HG03521 (cell line): ENCODE results near the gene GARIN5A.

ENCODE experiments used
- ATAC-seq: cut with Tn5 transposase; IDR thresholded peaks from one replicate; pipeline ENCODE4 v1.9.1; 2021; ENCODE audit warnings: mild to moderate bottlenecking, moderate library complexity; ENCODE audit not compliant: unreplicated experiment

The GARIN5A gene

DNA sequence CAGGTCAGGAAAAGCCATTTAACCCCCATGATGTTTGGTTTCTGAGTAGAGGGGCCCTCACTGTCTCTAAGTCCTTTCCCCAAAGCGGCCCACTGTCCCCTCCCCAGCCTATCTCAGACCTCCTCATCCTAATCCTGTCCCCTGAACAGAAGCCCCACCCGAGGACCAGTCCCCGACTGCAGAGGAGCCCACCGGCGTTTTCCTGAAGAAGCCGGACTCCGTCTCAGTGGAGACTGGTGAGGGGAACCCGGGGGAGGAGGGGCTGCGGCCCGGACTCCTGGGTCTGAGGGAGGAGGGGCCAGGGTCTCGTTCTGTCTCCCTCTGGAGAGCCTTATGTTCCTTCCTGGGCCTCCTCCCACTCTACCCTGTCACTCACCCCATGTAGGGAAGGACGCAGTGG, 41.0 kb downstream of the GARIN5A start:
- no peak for ATAC-seq

DNA sequence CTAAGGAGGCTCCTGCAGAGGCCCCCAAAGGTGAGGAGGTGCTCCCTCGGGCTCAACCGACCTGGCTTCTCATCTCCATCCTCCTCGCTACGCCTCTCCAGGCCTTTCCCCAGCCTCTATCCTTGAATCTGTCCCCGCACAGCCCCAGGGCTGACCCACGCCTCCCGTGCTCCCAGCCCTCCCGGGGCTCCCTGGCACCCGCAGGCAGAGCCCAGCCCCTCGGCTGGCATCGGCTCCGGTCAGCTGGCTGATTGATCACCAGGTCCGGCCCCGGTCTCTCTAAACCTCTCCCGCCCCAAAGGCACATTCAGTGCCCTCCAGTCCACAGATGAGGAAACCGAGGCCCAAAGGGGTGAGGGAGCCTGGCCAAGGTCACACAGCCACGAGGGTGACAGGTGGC, 41.4 kb downstream of the GARIN5A start:
- no peak for ATAC-seq

DNA sequence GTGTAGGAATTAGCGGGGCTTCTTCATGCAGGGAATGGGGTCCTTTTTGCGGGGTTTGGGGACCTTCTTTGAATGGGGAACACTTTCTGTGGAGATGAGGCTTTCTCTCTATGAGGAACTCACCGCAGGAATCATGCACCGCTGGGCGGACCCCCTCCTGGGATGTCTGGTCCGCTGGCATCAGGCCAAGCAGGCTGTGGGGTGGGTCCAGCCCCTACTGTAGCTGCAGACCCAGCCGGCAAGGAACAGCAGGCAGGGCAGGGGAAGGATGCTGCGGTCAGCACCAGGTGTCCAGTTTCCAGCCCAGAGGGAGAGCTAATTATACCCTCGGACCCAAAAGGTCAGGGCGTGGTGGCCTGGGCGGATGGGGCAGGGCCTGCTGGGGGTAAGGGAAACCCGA, 42.1 kb downstream of the GARIN5A start:
- ATAC-seq: no peak

DNA sequence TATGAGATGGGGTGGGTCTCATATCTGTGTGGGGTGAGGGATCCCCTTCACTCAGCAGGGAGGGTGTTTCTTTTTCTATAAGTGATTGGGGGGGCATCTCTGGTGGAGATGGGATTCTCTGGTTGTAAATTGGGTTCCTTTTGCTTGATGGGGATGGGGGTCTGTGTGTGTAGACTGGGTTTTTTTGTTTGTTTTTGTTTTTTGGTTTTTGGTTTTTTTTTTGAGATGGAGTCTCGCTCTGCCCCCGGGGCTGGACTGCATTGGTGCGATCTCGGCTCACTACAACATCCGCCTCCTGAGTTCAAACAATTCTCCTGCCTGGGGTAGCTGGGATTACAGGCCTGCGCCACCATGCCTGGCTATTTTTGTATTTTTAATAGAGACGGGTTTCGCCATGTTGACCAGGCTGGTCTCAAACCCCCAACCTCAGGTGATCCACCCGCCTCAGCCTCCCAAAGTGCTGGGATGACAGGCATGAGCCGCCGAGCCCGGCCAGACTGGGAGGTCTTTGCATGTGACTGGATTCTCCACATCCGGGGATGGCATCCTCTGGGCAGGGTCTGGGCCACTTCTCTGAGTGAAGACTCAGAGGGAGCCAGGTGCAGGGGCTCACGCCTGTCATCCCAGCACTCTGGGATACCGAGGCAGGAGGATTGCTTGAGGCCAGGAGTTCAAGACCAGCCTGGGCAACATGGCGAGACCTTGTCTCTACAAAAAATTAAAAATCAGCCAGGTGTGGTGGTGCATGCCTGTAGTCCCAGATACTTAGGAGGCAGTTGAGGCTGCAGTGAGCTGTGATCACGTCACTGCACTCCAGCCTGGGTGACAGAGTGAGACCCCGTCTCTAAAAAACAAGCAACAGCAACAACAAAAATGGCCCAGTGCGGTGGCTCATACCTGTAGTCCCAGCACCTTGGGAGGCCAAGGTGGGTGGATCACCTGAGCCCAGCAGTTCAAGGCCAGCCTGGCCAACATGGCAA, 43.2 kb downstream of the GARIN5A start:
- no peak for ATAC-seq

DNA sequence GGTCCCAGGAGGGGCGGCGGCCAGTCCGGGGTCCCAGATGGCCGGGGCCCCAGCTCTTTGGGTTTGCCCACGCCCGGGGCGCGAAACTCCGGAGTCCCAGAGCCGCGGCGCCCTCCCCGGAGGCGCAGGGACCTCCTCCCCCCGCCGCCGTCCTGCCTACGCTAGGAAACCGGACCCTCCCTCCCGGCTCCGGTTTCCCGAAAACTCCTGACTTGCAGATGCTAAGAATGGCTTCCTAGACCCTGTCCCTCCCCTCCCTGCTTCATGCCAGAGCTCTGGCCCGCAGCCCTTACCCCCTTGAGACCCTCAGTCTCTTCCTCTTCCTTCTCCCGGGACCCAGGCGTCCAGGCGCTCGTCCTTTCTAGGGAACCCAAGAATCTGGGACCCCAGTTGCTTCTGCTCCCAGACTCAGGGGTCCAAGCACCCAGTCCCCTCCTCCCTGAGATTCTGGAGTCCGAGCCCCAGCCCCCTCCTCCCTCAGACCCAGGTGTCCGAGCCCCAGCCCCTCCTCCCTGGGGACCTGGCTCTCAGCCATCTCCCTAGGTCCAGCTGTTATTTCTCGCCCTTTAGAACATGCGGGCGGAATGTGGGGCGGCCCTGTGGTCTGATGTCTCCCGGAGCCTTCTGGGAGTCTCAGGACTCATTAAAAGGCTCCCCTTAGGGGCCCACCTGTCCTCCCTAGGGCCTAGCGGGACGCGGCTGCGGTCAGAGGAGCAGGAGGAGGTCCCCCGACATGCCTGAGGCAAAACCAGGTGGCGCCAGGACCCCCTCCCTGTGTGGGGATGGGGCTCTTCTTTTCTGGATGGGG, 44.2 kb downstream of the GARIN5A start, which contains the start of gene MYBPC2:
TSS of gene MYBPC2 (plus strand) at position 672 of the 808 bp plus-strand sequence. CDS start at position 734, 62 bp downstream.
- ATAC-seq: no peak

DNA sequence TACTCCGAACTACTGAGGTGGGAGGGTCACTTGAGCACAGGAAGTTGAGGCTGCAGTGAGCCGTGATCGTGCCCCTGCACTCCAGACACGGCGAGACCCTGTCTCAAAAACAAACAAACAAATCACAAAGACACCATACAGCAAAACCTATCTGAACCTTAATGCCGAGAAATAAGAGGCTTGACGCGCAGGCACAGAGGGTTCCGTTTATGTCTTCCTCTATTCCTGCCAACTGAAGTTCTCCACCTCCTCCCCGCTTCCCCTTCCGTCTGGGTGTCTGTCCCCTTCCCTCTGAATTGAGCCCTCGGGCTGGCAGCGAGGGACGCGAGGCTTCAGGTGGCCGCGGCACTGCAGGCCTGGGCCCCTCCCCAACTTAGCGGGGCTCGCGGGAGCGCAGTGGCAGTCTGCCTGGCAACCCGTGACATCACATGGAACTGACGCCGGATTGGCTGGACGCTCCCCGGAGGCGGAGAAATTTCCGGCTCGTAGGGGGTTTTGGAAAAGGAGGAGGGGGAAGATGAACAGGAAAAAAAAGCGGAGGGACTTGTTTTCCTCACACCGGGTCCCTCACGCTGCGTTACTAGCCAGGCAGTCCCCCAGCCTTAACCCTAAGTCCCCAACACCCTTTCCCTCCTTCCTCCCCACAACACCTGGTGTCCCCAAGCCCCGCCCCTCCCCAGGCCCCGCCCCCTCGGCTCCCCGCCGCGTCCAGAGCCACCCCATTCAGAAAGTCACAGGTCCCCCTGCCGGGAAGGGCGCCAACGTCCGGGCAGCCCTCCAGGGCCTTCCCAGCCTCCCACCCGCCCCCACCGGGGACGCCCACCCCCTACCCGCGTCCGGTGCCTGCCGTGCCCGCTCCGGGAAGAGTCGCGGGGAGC, 45.1 kb downstream of the GARIN5A start:
- peak; percentile 73 for ATAC-seq

DNA sequence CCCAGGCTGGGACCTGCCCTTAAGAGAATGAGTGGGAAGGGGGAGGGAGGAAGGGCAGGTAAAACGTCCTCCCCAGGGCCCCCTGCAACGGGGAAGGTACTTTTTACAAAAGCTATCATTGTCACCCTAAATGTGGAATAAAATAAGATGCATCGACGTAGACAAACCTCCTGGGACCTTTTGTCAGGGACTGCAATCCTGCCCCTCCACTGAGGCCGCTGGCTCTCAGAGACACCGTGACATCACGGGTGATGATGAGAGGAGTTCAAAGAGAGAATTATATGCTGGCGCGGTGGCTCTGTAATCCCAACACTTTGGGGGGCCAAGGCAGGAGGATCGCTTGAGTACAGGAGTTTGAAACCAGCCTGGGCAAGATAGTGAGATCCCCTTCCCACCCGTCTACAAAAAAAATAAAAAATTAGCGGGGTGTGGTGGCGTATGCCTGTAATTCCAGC, 45.7 kb downstream of the GARIN5A start:
- no peak for ATAC-seq

DNA sequence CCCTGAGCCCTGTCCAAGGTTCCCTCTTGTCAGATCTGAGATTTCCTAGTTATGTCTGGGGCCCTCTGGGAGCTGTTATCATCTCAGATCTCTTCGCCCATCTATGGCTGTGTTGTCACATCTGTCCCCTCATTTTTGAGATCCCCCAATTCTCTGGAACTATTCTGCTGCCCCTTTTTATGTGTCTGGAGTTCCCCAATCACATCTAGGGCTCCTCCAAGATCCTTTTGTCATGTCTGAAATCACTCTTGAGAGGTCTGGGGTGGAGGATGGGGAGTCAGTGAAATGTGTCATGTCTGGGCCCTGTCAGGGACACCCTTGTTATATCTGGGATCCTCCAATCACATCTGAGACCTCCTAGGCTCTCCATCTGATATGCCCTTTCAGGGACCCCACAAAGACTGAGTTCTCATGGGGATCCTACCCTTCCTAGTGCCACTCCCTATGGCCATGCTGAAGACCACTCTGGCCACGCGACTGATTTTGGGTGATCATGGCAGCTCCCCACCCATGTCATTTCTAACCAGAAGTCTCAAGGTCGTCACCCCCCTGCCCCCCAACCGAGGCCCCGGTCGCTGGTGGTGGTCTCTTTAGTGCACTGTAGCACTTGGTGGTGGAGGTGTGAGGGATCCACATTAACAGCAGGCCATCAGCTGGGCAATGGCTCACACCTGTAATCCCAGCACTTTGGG, 47.7 kb downstream of the GARIN5A start:
- ATAC-seq: no peak

DNA sequence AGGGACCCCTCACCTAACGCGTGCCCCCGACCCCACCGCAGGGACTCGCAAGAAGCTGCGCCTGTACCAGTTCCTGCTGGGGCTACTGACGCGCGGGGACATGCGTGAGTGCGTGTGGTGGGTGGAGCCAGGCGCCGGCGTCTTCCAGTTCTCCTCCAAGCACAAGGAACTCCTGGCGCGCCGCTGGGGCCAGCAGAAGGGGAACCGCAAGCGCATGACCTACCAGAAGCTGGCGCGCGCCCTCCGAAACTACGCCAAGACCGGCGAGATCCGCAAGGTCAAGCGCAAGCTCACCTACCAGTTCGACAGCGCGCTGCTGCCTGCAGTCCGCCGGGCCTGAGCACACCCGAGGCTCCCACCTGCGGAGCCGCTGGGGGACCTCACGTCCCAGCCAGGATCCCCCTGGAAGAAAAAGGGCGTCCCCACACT, 48.6 kb downstream of the GARIN5A start:
- ATAC-seq: no peak

DNA sequence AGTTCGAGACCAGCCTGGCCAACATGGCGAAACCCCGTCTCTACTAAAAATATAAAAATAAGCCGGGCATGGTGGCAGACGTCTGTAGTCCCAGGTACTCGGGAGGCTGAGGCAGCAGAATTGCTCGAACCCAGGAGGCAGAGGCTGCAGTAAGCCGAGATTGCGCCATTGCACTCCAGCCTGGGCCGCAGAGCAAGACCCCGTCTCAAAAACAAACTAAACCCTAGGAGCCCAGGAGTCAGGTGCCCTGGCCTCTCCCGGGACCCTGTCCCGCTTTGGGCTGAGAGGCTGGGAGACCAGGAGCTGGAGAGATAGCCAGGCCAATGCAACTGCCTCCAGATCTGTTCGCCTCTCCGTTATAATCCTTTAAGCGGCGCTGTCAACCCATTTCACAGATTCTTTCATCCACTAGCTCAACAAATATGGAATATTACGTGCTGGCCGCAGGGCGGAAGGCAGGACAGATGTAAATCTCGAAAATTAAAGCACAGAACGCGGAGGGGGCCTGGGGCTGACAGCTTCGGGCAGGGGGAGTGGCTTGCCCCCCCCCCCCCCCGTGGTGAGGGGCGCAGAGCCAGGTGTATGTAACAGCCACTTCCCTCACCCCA, 49.2 kb downstream of the GARIN5A start:
- no peak for ATAC-seq

DNA sequence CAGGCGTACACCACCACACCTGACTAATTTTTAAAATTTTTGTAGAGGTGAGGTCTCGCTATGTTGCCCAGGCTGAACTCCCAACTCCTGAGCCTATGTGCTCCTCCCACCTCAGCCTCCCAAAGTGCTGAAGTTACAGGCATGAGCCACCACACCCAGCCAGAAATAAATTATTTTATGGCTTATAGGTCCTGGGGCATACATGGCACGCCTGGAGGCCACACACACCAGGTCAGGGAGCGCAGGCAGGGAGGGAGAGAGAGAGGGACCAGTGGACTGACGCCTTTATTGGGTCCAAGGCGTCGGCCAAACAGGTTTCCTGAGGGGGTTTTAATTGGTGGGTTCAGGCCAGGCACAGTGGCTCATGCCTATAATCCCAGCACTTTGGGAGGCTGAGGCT, 51.1 kb downstream of the GARIN5A start:
- ATAC-seq: no peak

DNA sequence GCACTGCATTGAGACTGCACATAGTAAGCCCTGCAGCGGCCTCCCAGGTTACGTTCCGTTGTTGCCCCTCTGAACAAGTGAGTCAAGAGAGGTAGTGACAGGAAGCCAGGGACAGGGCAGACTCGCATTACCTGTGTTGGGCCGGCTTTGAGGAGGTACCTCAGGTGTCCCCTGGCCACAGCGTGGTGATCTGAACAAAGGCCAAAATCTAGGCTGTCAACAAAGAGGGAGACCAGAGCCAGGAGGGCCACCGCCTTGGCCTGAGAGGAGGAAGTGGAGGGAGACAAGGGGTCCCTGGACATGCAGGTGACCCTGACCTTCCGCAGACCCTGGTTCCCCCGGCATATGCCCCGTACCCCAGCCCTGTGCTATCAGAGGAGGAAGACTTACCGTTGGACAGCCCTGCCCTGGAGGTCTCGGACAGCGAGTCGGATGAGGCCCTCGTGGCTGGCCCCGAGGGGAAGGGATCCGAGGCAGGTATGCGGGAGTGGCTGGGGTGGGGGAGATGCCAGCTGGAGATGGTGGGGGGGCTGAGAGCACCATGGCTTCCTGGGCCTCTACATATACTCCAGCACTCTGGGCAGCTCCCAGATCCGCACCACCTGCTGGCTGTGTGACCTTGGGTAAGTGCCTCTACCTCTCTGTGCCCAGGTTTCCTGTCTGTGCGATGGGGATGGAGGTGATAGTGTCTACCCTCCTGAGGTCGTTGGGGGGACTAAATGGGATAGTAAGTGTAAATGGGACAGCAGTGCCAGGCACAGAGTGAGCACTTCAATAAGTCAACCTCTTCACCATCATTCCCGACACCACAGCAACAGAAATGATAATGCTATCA, 53.2 kb downstream of the GARIN5A start:
- no peak for ATAC-seq

DNA sequence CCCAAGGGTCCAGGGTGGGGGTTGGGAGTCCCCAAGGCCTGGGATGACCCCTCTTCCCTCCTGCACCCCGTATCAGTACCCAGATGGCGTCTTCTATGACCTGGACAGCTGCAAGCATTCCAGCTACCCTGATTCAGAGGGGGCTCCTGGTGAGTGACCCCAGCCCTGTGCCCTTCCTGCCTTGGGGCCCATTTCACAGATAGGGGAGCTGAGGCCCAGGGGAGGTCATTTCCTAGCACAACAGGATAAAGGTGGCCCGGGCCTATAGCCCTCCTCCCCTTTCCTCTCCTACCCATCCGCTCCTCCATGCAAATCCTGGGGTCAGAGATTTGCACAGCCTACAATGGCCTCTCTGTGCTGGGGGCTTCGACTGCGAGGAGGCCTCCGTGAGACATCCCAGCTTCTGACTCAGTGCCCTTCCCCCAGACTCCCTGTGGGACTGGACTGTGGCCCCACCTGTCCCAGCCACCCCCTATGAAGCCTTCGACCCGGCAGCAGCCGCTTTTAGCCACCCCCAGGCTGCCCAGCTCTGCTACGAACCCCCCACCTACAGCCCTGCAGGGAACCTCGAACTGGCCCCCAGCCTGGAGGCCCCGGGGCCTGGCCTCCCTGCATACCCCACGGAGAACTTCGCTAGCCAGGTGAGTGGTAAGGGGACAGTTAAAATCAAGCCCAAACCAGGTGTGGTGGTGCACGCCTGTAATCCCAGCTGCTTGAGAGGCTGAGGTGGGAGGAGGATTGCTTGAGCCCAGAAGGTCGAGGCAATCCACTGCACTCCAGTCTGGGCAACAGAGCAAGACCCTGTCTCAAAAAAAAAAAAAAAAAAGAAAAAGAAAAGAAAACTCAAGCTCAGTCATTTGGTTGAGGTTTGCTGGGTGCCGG, 54.0 kb downstream of the GARIN5A start:
- ATAC-seq: no peak

DNA sequence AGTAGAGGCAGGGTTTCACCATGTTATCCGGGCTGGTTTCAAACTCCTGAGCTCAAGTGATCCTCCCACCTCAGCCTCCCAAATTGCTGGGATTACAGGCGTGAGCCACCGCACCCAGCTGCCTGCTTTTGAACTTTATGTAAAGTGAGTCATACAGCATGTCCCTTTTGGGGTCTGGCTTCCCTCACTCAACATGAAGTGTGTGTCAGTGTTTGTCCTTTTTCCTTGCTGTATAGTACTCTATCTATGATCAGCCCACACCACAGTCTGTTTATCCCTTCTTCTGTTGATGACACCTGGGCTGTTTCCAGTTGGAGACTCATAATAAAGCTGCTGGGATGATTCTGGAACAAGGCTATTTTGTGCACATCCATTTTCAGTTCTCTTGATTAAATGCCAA, 55.8 kb downstream of the GARIN5A start:
- no peak for ATAC-seq

DNA sequence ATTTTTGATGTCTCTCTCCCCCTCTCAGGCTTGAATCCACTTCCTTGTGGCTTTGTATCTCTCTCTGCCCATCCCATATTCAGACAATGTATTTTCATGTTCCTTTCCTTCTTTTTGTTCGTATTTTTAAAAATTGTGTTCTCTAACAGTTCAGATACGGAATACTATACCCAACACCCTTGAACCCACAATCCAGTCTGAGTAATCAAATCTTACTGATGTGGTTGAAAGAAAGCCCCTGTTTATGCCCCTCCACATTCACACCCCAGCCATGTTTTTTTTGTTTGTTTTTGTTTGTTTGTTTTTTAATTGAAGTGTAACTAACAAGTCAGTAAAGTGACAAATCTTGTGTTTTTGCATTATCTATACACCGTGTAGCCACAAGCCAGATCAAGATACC, 56.5 kb downstream of the GARIN5A start:
- ATAC-seq: no peak

DNA sequence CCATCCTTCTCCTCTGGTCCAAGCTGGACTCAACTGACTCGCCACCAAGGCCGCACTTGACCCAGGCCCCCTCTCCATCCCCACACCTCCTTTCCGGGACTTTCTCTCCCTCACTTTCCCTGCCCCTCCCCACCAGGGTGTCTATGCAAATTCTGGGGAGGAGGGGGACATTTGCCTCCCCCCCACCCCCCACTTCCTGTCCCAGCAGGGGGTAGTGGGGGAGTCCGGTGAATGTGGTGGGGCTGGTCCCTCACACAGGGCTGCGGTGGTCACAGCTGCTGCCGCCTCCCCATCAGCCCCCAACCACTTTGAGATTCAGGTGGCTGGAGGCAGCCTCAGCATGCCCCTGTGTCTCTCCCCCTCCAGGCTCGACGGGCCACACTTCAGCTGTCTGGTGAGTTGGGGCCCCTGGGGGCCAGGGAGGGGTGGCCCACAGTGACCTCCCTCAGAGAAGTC, 57.0 kb downstream of the GARIN5A start:
- ATAC-seq: no peak

DNA sequence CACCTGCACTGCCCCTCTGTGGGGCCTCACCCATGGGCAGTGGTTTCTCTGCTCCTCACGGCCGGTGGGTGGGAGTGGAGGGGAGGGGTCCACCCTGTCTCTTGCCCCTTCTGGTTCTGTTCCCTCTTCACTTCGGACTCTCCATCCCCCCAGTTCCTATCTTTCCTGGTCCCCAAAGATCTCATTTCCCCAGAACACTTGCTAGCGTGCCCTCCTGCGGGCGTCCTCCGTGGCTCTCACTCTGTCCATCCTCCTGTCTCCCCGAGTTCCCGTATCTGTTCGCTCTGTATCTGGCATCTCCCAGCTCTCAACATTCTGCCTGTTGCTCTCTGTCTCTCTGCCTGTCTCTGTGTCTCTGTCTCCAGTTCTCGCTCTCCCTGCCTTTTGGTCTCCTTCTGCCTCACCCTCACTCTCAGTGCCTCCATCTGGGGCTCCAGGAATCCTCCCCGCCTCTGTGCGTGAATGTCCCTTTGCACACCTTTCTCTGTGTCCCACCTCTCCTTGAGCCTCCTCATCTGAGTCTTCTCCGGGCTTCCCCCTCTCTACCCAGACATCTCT, 57.5 kb downstream of the GARIN5A start:
- ATAC-seq: no peak
